Measurements from ENCODE around the gene NEURL3. TPM values are rescaled to one million over a fixed set of nuclear protein-coding genes. Genes with fewer than 3 reads are reported as not detected.
A peak's percentile ranks its signal among the peaks of the same experiment; 100 is the strongest.

Gene NEURL3
- total RNA-seq, 4 donors from 2014 or later = 0.40 TPM; not detected in 3

GRCh38 chr2:96539215-96539920 lies 34.2 kb upstream of the NEURL3 start:
- no peak overlapping the region for H3K4me3 ChIP-seq (replicated peaks in 1 of 3)
- peaks cover 16 to 36% of the 10 kb centered on the region in 2 donors for H3K4me1 ChIP-seq
- peak overlapping the region in 1 of 3 donors; percentile 94 for H3K27ac ChIP-seq
- no peaks in the 10 kb centered on the region for H3K36me3 ChIP-seq
- intact Hi-C loops (cut with DNase I) = loop anchor here (10.0 kb wide), 1 partner anchor 95 kb away; the partner anchor contains the start of gene KANSL3
- no peaks in the 10 kb centered on the region for H3K27me3 ChIP-seq
- WGBS, 2 donors = 79 to 81% methylated on average over 8 to 9 of the region's 9 CpGs
- TF ChIP-seq CTCF (IDR thresholded peaks at IDR 0.05) (no peak), POLR2A (IDR thresholded peaks at IDR 0.05) (no peak)
- no peaks in the 10 kb centered on the region for H3K9me3 ChIP-seq
- no peak for DNase-seq

GRCh38 chr2:96538487-96539214 lies 33.5 kb upstream of the NEURL3 start:
- Histone ChIP-seq H3K27me3 (no peaks in the 10 kb centered on the region), H3K27ac (peak overlapping the region; percentile 36 to 94 (median 93)), H3K4me1 (peaks cover 23 to 44% of the 10 kb centered on the region in 2 donors), H3K36me3 (no peaks in the 10 kb centered on the region), H3K4me3 (replicated peaks in 1 of 3) (peak overlapping the region in 1 of 3 donors; percentile 91), H3K9me3 (no peaks in the 10 kb centered on the region)
- intact Hi-C loops (cut with DNase I) = loop anchor here (10.0 kb wide), 1 partner anchor 96 kb away; the partner anchor contains the start of gene KANSL3
- peak; percentile 77 to 81 for DNase-seq
- peak in 1 of 2 donors; percentile 35 for TF ChIP-seq POLR2A (IDR thresholded peaks at IDR 0.05)
- TF ChIP-seq CTCF (IDR thresholded peaks at IDR 0.05) = no peak
- WGBS, 2 donors = 16 to 55% methylated on average over 8 to 24 of the region's 24 CpGs

- TF ChIP-seq POLR2A (IDR thresholded peaks at IDR 0.05) (no peak), CTCF (IDR thresholded peaks at IDR 0.05) (no peak)
- no peak for DNase-seq
These were observed 32.8 kb upstream of the NEURL3 start for GRCh38 chr2:96537734-96538486.

GRCh38 chr2:96537066-96537733 lies 32.0 kb upstream of the NEURL3 start:
- TF ChIP-seq CTCF (IDR thresholded peaks at IDR 0.05) = no peak
- no peak for TF ChIP-seq POLR2A (IDR thresholded peaks at IDR 0.05)
- DNase-seq = peak; percentile 57 to 63
- Histone ChIP-seq H3K4me3 (replicated peaks in 1 of 3) (peak overlapping the region; percentile 68 to 91 (median 71)), H3K36me3 (no peaks in the 10 kb centered on the region), H3K9me3 (no peaks in the 10 kb centered on the region), H3K27ac (peak overlapping the region; percentile 67 to 94 (median 93)), H3K27me3 (no peaks in the 10 kb centered on the region), H3K4me1 (peaks cover 37 to 58% of the 10 kb centered on the region in 2 donors)
- 1 to 4% methylated on average over 45 of the region's 61 CpGs for WGBS, 2 donors
- intact Hi-C loops (cut with DNase I) = loop anchor here (10.0 kb wide), 1 partner anchor 98 kb away; the partner anchor contains the start of gene KANSL3

More at GRCh38 chr2:96537734-96538486, 32.8 kb upstream of the NEURL3 start:
- intact Hi-C loops (cut with DNase I) = loop anchor here (10.0 kb wide), 1 partner anchor 97 kb away; the partner anchor contains the start of gene KANSL3
- Histone ChIP-seq H3K4me3 (replicated peaks in 1 of 3) (peak overlapping the region; percentile 68 to 91 (median 71)), H3K27me3 (no peaks in the 10 kb centered on the region), H3K9me3 (no peaks in the 10 kb centered on the region), H3K27ac (peak overlapping the region; percentile 67 to 94 (median 93)), H3K4me1 (peaks cover 31 to 51% of the 10 kb centered on the region in 2 donors), H3K36me3 (no peaks in the 10 kb centered on the region)
- WGBS, 2 donors = 49 to 64% methylated on average over 6 to 8 of the region's 36 CpGs
